ENCODE data around the gene NDFIP2. TPM values are rescaled to one million over a fixed set of nuclear protein-coding genes. Genes with fewer than 3 reads are reported as not detected.

The NDFIP2 gene
- total RNA-seq, 4 donors from 2014 or later, result 78.6 to 83.2 (median 80.7) TPM

- intact Hi-C loops (cut with DNase I; ENCODE audit: low total_unique reads), result no loop called here
- TF ChIP-seq CTCF (IDR thresholded peaks at IDR 0.05) (no peak), POLR2A (IDR thresholded peaks at IDR 0.05) (no peak)
- 86 to 89% methylated on average over 2 of the region's 2 CpGs for WGBS, 2 donors
- DNase-seq (ENCODE audit: low spot score in 2 of 2), result no peak
- H3K4me3 ChIP-seq (ENCODE audit: low read depth, poor library complexity, severe bottlenecking), result no peak overlapping the region
Observed at GRCh38 chr13:79532576-79532975, 51.6 kb downstream of the NDFIP2 start.

GRCh38 chr13:79533781-79534400 lies 52.9 kb downstream of the NDFIP2 start:
- intact Hi-C loops (cut with DNase I; ENCODE audit: low total_unique reads), result no loop called here
- TF ChIP-seq POLR2A (IDR thresholded peaks at IDR 0.05) (no peak), CTCF (IDR thresholded peaks at IDR 0.05) (no peak)
- WGBS, 2 donors, result 92 to 93% methylated on average over 6 of the region's 6 CpGs
- no peak for DNase-seq (ENCODE audit: low spot score in 2 of 2)
- H3K4me3 ChIP-seq (ENCODE audit: low read depth, poor library complexity, severe bottlenecking), result no peak overlapping the region

- TF ChIP-seq CTCF (IDR thresholded peaks at IDR 0.05) (no peak), POLR2A (IDR thresholded peaks at IDR 0.05) (no peak)
- no peak for DNase-seq (ENCODE audit: low spot score in 2 of 2)
- H3K4me3 ChIP-seq (ENCODE audit: low read depth, poor library complexity, severe bottlenecking), result no peak overlapping the region
- WGBS, 2 donors, result 72 to 82% methylated on average over 4 of the region's 4 CpGs
- intact Hi-C loops (cut with DNase I; ENCODE audit: low total_unique reads), result no loop called here
Observed at GRCh38 chr13:79534596-79534995, 53.6 kb downstream of the NDFIP2 start.

GRCh38 chr13:79538757-79539156 lies 57.8 kb downstream of the NDFIP2 start:
- 82 to 86% methylated on average over 5 of the region's 5 CpGs for WGBS, 2 donors
- intact Hi-C loops (cut with DNase I; ENCODE audit: low total_unique reads), result loop anchor here (5.0 kb wide), 1 partner anchor 111 kb away; no protein-coding TSS in a partner anchor
- DNase-seq (ENCODE audit: low spot score in 2 of 2), result no peak
- H3K4me3 ChIP-seq (ENCODE audit: low read depth, poor library complexity, severe bottlenecking), result no peak overlapping the region
- TF ChIP-seq POLR2A (IDR thresholded peaks at IDR 0.05), result no peak
- no peak for TF ChIP-seq CTCF (IDR thresholded peaks at IDR 0.05)

GRCh38 chr13:79540504-79540903 lies 59.5 kb downstream of the NDFIP2 start:
- 59 to 62% methylated on average over 4 of the region's 4 CpGs for WGBS, 2 donors
- intact Hi-C loops (cut with DNase I; ENCODE audit: low total_unique reads), result no loop called here
- no peak for DNase-seq (ENCODE audit: low spot score in 2 of 2)
- H3K4me3 ChIP-seq (ENCODE audit: low read depth, poor library complexity, severe bottlenecking), result no peak overlapping the region
- no peak for TF ChIP-seq POLR2A (IDR thresholded peaks at IDR 0.05)
- TF ChIP-seq CTCF (IDR thresholded peaks at IDR 0.05), result no peak
